Measurements from ENCODE around the gene HCFC1R1.
"Not testable (repeated sequence)": the region's sequence is repeated elsewhere in the genome, so short reads cannot be mapped to it uniquely, and the experiment has no call there.

HCFC1R1 gene

GRCh38 chr16:3023669-3024478, at the start of gene HCFC1R1, which contains the start of gene THOC6:
TSS of gene HCFC1R1 (minus strand) at chr16:3023942. CDS start at chr16:3023941, 1 bp downstream.
TSS of gene THOC6 (plus strand) at chr16:3024035. CDS start at chr16:3024327, 292 bp downstream.
- peak within 1 kb of the TSS; percentile 85 for H3K27ac ChIP-seq
- no peak for TF ChIP-seq CTCF (conservative IDR thresholded peaks at IDR 0.05)
- peak; percentile 33; the same call in 1 of the 2 replicates for TF ChIP-seq ZFX (IDR thresholded peaks at IDR 0.05)

GRCh38 chr16:3073448-3073847, 49.7 kb upstream of the HCFC1R1 start:
- H3K27ac ChIP-seq: no peak overlapping the region
- no peak for TF ChIP-seq CTCF (conservative IDR thresholded peaks at IDR 0.05)
- no peak for TF ChIP-seq ZFX (IDR thresholded peaks at IDR 0.05)

GRCh38 chr16:3072576-3073263, 49.0 kb upstream of the HCFC1R1 start:
- H3K27ac ChIP-seq: not testable (repeated sequence)

GRCh38 chr16:3072148-3072547, 48.4 kb upstream of the HCFC1R1 start:
- not testable (repeated sequence) for H3K27ac ChIP-seq

- TF ChIP-seq CTCF (conservative IDR thresholded peaks at IDR 0.05): no peak
- TF ChIP-seq ZFX (IDR thresholded peaks at IDR 0.05): no peak
- no peak overlapping the region for H3K27ac ChIP-seq
Measured at GRCh38 chr16:3071655-3072054, 47.9 kb upstream of the HCFC1R1 start.

GRCh38 chr16:3070608-3071111, 46.9 kb upstream of the HCFC1R1 start:
- no peak overlapping the region for H3K27ac ChIP-seq
- TF ChIP-seq CTCF (conservative IDR thresholded peaks at IDR 0.05) (no peak), ZFX (IDR thresholded peaks at IDR 0.05) (no peak)

GRCh38 chr16:3069146-3069545, 45.4 kb upstream of the HCFC1R1 start:
- H3K27ac ChIP-seq: not testable (repeated sequence)

GRCh38 chr16:3068487-3068886, 44.7 kb upstream of the HCFC1R1 start:
- no peak for TF ChIP-seq CTCF (conservative IDR thresholded peaks at IDR 0.05)
- TF ChIP-seq ZFX (IDR thresholded peaks at IDR 0.05): no peak

GRCh38 chr16:3066440-3066748, 42.7 kb upstream of the HCFC1R1 start:
- no peak overlapping the region for H3K27ac ChIP-seq
- TF ChIP-seq ZFX (IDR thresholded peaks at IDR 0.05): no peak
- no peak for TF ChIP-seq CTCF (conservative IDR thresholded peaks at IDR 0.05)

More at GRCh38 chr16:3068487-3068886, 44.7 kb upstream of the HCFC1R1 start:
- no peak overlapping the region for H3K27ac ChIP-seq

All from C4-2B (cell line).